ENCODE measurements around the gene COL4A1. TPM values are rescaled to one million over a fixed set of nuclear protein-coding genes. Genes with fewer than 3 reads are reported as not detected.
A peak's percentile ranks its signal among the peaks of the same experiment; 100 is the strongest.

COL4A1 gene
- total and polyA plus RNA-seq, 12 donors: 83.3 to 342 (median 147) TPM

GRCh38 chr13:110135977-110136597, 170.9 kb downstream of the COL4A1 start:
- ATAC-seq (peak in 1 of 8 donors; percentile 2), DNase-seq (no peak)
- no peaks in the 10 kb centered on the region for H3K9me3 ChIP-seq
- H3K4me1 ChIP-seq: peaks cover 4 to 53% (median 17%) of the 10 kb centered on the region in 9 donors
- TF ChIP-seq, protein P1, sequence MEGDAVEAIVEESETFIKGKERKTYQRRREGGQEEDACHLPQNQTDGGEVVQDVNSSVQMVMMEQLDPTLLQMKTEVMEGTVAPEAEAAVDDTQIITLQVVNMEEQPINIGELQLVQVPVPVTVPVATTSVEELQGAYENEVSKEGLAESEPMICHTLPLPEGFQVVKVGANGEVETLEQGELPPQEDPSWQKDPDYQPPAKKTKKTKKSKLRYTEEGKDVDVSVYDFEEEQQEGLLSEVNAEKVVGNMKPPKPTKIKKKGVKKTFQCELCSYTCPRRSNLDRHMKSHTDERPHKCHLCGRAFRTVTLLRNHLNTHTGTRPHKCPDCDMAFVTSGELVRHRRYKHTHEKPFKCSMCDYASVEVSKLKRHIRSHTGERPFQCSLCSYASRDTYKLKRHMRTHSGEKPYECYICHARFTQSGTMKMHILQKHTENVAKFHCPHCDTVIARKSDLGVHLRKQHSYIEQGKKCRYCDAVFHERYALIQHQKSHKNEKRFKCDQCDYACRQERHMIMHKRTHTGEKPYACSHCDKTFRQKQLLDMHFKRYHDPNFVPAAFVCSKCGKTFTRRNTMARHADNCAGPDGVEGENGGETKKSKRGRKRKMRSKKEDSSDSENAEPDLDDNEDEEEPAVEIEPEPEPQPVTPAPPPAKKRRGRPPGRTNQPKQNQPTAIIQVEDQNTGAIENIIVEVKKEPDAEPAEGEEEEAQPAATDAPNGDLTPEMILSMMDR (IDR thresholded peaks at IDR 0.05): no peak
- intact Hi-C loops (cut with DNase I): loop anchor here in 4 of 10 donors (5.0 to 10.0 kb wide), 3 partner anchors 351 to 1174 kb away; partner anchors contain the start of gene IRS2 (in 3 of the 4)
- H3K27ac ChIP-seq: peak overlapping the region; percentile 74 to 93 (median 86)
- H3K27me3 ChIP-seq: no peaks in the 10 kb centered on the region
- no peak overlapping the region for H3K4me3 ChIP-seq
- peaks cover 0 to 3% (median 0%) of the 10 kb centered on the region in 9 donors for H3K36me3 ChIP-seq
- WGBS, 2 donors: 72 to 74% methylated on average over 5 of the region's 5 CpGs

GRCh38 chr13:110134801-110135200, 172.2 kb downstream of the COL4A1 start:
- H3K36me3 ChIP-seq: no peaks in the 10 kb centered on the region
- TF ChIP-seq, protein P1 (IDR thresholded peaks at IDR 0.05): no peak
- H3K9me3 ChIP-seq: no peaks in the 10 kb centered on the region
- peak; percentile 25 to 82 (median 60) for ATAC-seq
- no peak overlapping the region for H3K4me3 ChIP-seq
- no peaks in the 10 kb centered on the region for H3K27me3 ChIP-seq
- peak in 1 of 2 donors; percentile 68 for DNase-seq
- intact Hi-C loops (cut with DNase I): loop anchor here in 4 of 10 donors (5.0 to 10.0 kb wide), 3 partner anchors 350 to 1172 kb away; partner anchors contain the start of gene IRS2 (in 3 of the 4)
- WGBS, 2 donors: 33 to 35% methylated on average over 8 of the region's 8 CpGs
- peaks cover 4 to 53% (median 17%) of the 10 kb centered on the region in 9 donors for H3K4me1 ChIP-seq
- peak overlapping the region; percentile 14 to 93 (median 86) for H3K27ac ChIP-seq

DNA sequence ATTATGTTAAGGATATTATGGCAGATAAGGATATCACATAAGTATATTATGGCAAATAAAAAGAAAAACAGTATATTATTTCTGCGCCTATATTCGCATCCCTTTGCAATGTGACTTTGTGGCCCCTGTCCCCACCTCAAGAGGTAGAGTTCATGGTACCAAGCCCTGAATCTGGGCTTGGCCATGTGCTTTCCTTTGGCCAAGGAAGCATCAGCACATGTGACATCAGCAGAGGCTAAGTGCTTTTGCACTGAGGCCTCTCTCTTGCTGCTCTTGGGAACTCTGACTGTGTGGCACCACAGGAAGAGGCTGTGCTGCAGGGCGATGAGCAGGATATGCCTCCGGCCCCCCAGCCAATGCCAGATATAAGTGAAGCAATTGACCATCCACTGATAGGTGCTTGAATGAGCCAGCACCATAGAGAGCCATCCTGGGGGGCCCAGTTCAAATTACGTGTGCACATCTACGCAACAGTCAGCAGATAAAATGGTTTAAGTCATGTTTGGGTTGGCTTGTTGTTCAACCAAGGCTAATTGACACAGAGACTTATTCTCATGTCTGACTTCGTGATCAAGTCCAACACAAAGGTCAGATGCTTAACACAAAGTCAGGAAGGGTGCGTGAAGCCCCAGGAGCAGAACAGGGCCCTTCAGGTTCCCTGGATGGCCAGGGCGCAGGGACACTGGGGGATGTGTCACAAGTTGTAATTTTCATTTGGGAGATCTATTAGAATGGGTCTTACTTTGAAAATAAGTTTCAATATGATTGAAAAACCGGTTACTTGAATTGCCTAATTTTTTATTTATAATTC, 173.3 kb downstream of the COL4A1 start:
- Histone ChIP-seq H3K4me3 (no peak overlapping the region), H3K36me3 (no peaks in the 10 kb centered on the region), H3K9me3 (no peaks in the 10 kb centered on the region), H3K27me3 (no peaks in the 10 kb centered on the region), H3K27ac (peak overlapping the region in 8 of 10 donors; percentile 8 to 93 (median 86)), H3K4me1 (peaks cover 2 to 50% (median 15%) of the 10 kb centered on the region in 9 donors)
- TF ChIP-seq, protein P1 (IDR thresholded peaks at IDR 0.05): no peak
- intact Hi-C loops (cut with DNase I): loop anchor here in 4 of 10 donors (10.0 kb wide), 2 partner anchors 349 to 889 kb away; partner anchors contain the start of gene IRS2 (in 3 of the 4)
- 91 to 98% methylated on average over 10 of the region's 10 CpGs for WGBS, 2 donors
- no peak for ATAC-seq
- no peak for DNase-seq
